Sigmoid colon (tissue), 7 donors: ENCODE data around the gene ZBTB34. TPM values are rescaled to one million over a fixed set of nuclear protein-coding genes. Genes with fewer than 3 reads are reported as not detected.

Experiments
- DNase-seq: peaks from one replicate; pipeline ENCODE4 v3.0.0-alpha.2; 2019
- H3K27ac ChIP-seq, 4 donors: fragments of 200-600 bp; sonication (generic); one replicate each; pipeline ENCODE4 v1.5.1; 2016 to 2019; ENCODE audit warnings: mild to moderate bottlenecking in 1 of 4
- H3K27me3 ChIP-seq, 3 donors: fragments of 200-600 bp; sonication (generic); one replicate each; pipeline ENCODE4 v1.5.1; 2019; ENCODE audit warnings: mild to moderate bottlenecking in 1 of 3
- H3K36me3 ChIP-seq, 4 donors: fragments of 200-600 bp; sonication (generic); one replicate each; pipeline ENCODE4 v1.5.1; 2016 to 2019
- H3K4me1 ChIP-seq, 4 donors: fragments of 200-600 bp; sonication (generic); one replicate each; pipeline ENCODE4 v1.5.1; 2017 to 2019
- H3K4me3 ChIP-seq, 4 donors: fragments of 200-600 bp; sonication (generic); one replicate each; pipeline ENCODE4 v1.5.1; 2017 to 2019; ENCODE audit warnings: mild to moderate bottlenecking in 2 of 4, moderate library complexity in 1 of 4
- H3K9me3 ChIP-seq, 4 donors: fragments of 200-600 bp in 3 of 4; sonication (generic) in 3 of 4; one replicate each; pipeline versions ENCODE4 v1.5.1 to v1.6.1; 2013 to 2019
- CTCF ChIP-seq, 4 experiments: fragments of 450-650 bp in 3 of 4; fragments of 200-600 bp in 1 of 4; IDR thresholded peaks; one replicate each; pipeline ENCODE4 v1.5.1; 2016 to 2019; ENCODE audit warnings: antibody characterized with exemption in 4 of 4, mild to moderate bottlenecking in 3 of 4, moderate library complexity in 2 of 4
- EP300 ChIP-seq, 4 donors: sonication (generic); formaldehyde crosslinking; IDR thresholded peaks; one replicate each; pipeline ENCODE4 v1.6.1; 2017; ENCODE audit warnings: antibody characterized with exemption in 4 of 4
- POLR2A ChIP-seq, 2 donors: fragments of 450-650 bp; IDR thresholded peaks; one replicate each; pipeline ENCODE4 v1.6.1; 2016; ENCODE audit warnings: antibody characterized with exemption in 2 of 2, mild to moderate bottlenecking in 2 of 2, moderate library complexity in 2 of 2
- POLR2AphosphoS5 ChIP-seq, 4 donors: sonication (generic); formaldehyde crosslinking; IDR thresholded peaks; one replicate each; pipeline ENCODE4 v1.6.1; 2017; ENCODE audit warnings: antibody characterized with exemption in 4 of 4
- WGBS, 2 donors: extraction: QIAGEN DNeasy Blood & Tissue Kit; methylation state at CpG; one replicate each; pipeline ENCODE4 v1.1.7; 2013; 5-methylcytosine and 5-hydroxymethylcytosine counted together
- intact Hi-C: fragments of 100-400 bp; cut with DNase I; formaldehyde crosslinking; loops from one replicate; pipeline ENCODE4 v1.15.1; 2023
- polyA plus RNA-seq, 3 donors: library from polyadenylated mRNA; stranded (reverse); fragments of 200-250 nt; gene quantifications; one replicate each; pipeline ENCODE4 v1.2.3, GENCODE V29; 2013
- total RNA-seq, 4 donors: library from RNA; depleted of rRNA; stranded (reverse); fragments of >200 nt; gene quantifications; one replicate each; pipeline ENCODE4 v1.1.0, GENCODE V29; 2016
- donor health status: healthy with polysubstance abuse.
- donor health status: Bipolar disorder and iron deficiency.
- donor health status: healthy.

ZBTB34 gene
- total and polyA plus RNA-seq, 7 donors, result 1.4 to 11.4 (median 8.9) TPM

DNA sequence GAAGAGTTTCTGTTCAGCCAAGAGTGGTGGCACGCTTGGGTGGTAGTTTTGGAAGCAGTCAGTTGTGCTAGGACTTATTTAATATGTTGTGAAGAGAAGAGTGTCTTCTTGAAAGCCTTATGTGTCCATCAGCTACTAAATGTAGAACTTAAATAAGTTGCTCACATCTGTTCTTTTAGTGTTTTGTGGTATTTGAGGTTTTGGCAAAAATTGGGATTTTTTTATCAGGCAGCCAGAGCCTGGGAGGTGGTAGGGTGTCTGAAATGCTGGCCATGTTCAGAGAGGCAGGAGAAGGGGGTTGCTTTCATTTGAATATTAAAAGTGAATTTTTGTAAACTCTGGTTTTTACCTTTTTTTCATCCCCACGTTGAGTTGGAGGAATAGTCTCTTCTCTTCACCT, 24.2 kb upstream of the ZBTB34 start:
- 65 to 91% methylated on average over 2 of the region's 2 CpGs for WGBS, 2 donors
- peaks cover 12 to 55% (median 20%) of the 10 kb centered on the region in 4 donors for H3K36me3 ChIP-seq

DNA sequence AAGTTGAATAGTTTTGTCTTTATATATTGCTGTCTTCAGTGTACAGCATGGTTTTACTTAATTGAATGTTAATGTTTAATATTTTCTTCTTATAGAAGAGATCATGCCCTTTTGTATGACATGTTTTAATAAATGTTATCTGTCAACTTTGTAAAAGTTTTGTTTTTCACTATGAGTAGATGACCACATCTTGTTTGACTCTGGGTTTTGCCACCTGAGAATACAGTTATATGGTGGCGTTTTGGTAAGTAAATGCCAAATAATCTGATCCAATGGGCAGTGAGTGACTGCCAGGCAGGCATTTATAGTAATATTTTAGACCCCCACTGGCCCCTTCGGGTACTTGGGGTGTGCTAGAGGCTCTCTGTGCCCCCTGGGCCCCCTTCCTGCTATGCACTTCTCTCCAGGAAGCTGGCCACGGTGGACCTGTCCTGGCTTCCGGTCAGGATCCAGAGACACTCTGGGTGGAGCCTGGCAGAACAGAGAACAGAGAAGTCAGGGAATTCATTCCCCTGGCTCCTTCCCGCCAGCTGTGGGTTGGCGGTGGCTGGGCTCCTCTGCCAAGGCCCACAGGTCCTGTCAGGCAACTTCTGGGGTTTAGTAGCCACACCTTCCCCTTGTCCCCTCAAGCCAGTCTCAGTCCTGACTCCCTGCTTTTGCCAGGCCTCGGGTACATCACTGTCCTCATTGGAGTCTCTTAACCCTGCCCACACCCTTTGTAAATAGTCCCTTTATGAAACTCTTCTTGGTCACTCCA, 22.2 kb upstream of the ZBTB34 start:
- no peaks in the 10 kb centered on the region for H3K4me1 ChIP-seq
- no peak overlapping the region for H3K27ac ChIP-seq
- H3K4me3 ChIP-seq, result no peak overlapping the region
- H3K9me3 ChIP-seq, result no peaks in the 10 kb centered on the region
- WGBS, 2 donors, result 66 to 75% methylated on average over 7 of the region's 7 CpGs
- intact Hi-C loops, result no loop called here
- no peak for DNase-seq
- no peaks in the 10 kb centered on the region for H3K27me3 ChIP-seq
- TF ChIP-seq POLR2A (IDR thresholded peaks at IDR 0.05) (no peak), CTCF (IDR thresholded peaks at IDR 0.05) (no peak), POLR2AphosphoS5 (IDR thresholded peaks at IDR 0.05) (no peak), EP300 (IDR thresholded peaks at IDR 0.05) (no peak)
- peaks cover 7 to 42% (median 13%) of the 10 kb centered on the region in 4 donors for H3K36me3 ChIP-seq

More for the DNA sequence above, 24.2 kb upstream of the ZBTB34 start:
- H3K27ac ChIP-seq, result no peak overlapping the region
- DNase-seq, result no peak
- H3K9me3 ChIP-seq, result no peaks in the 10 kb centered on the region
- intact Hi-C loops, result no loop called here
- H3K4me3 ChIP-seq, result no peak overlapping the region
- TF ChIP-seq POLR2A (IDR thresholded peaks at IDR 0.05) (no peak), CTCF (IDR thresholded peaks at IDR 0.05) (no peak), POLR2AphosphoS5 (IDR thresholded peaks at IDR 0.05) (no peak), EP300 (IDR thresholded peaks at IDR 0.05) (no peak)
- H3K27me3 ChIP-seq, result no peaks in the 10 kb centered on the region
- H3K4me1 ChIP-seq, result no peaks in the 10 kb centered on the region

- H3K27me3 ChIP-seq, result no peaks in the 10 kb centered on the region
- no peak for DNase-seq
- H3K27ac ChIP-seq, result no peak overlapping the region
- H3K36me3 ChIP-seq, result peaks cover under 1 to 36% (median 7%) of the 10 kb centered on the region in 4 donors
- intact Hi-C loops, result no loop called here
- TF ChIP-seq CTCF (IDR thresholded peaks at IDR 0.05) (no peak), POLR2AphosphoS5 (IDR thresholded peaks at IDR 0.05) (no peak), EP300 (IDR thresholded peaks at IDR 0.05) (no peak), POLR2A (IDR thresholded peaks at IDR 0.05) (no peak)
- H3K4me1 ChIP-seq, result peaks cover 0 to under 1% (median under 1%) of the 10 kb centered on the region in 4 donors
- no peak overlapping the region for H3K4me3 ChIP-seq
- H3K9me3 ChIP-seq, result no peaks in the 10 kb centered on the region
- WGBS, 2 donors, result 86 to 93% methylated on average over 12 of the region's 12 CpGs
Measured at GRCh38 chr9:126838895-126839294, 21.5 kb upstream of the ZBTB34 start.

- Histone ChIP-seq H3K4me1 (peaks cover 0 to 5% (median 2%) of the 10 kb centered on the region in 4 donors), H3K9me3 (no peaks in the 10 kb centered on the region), H3K4me3 (no peak overlapping the region), H3K27me3 (no peaks in the 10 kb centered on the region), H3K36me3 (peaks cover 0 to 32% (median 6%) of the 10 kb centered on the region in 4 donors), H3K27ac (no peak overlapping the region)
- DNase-seq, result no peak
- 91% methylated on average over 8 of the region's 8 CpGs for WGBS, 2 donors
- intact Hi-C loops, result no loop called here
- TF ChIP-seq POLR2A (IDR thresholded peaks at IDR 0.05) (no peak), CTCF (IDR thresholded peaks at IDR 0.05) (no peak), EP300 (IDR thresholded peaks at IDR 0.05) (no peak)
Measured at GRCh38 chr9:126839301-126839700, 21.1 kb upstream of the ZBTB34 start.
